ENCODE measurements around the gene TRAF1. TPM values are rescaled to one million over a fixed set of nuclear protein-coding genes. Genes with fewer than 3 reads are reported as not detected.
"Not testable (repeated sequence)": the region's sequence is repeated elsewhere in the genome, so short reads cannot be mapped to it uniquely, and the experiment has no call there.

TRAF1 gene
- total and polyA plus RNA-seq, 4 donors, result 0.38 to 2.6 (median 0.71) TPM

- peaks cover 17 to 80% (median 70%) of the 10 kb centered on the region in 4 donors for H3K36me3 ChIP-seq (ENCODE audit: control insufficient read depth in 4 of 4, insufficient read depth in 3 of 4, low read depth in 1 of 4, low read length in 3 of 4)
- TF ChIP-seq FOXA2 (IDR thresholded peaks at IDR 0.05), result no peak
- TF ChIP-seq YY1 (IDR thresholded peaks at IDR 0.05), result no peak
- no peak for TF ChIP-seq FOXA1 (IDR thresholded peaks at IDR 0.05)
- TF ChIP-seq RXRA (IDR thresholded peaks at IDR 0.05), result no peak
- no peak for TF ChIP-seq NR2F2 (IDR thresholded peaks at IDR 0.05)
- TF ChIP-seq TAF1 (conservative IDR thresholded peaks at IDR 0.05), result no peak
- TF ChIP-seq SP1 (IDR thresholded peaks at IDR 0.05), result no peak
- no peak overlapping the region for H3K9ac ChIP-seq (ENCODE audit: low read depth in 1 of 2, low read length in 2 of 2)
- no peaks in the 10 kb centered on the region for H3K27me3 ChIP-seq (ENCODE audit: control insufficient read depth in 4 of 4, insufficient read depth in 4 of 4, low read length in 3 of 4)
- no peak for DNase-seq (ENCODE audit: low spot score)
- no peaks in the 10 kb centered on the region for H3K4me1 ChIP-seq (ENCODE audit: control insufficient read depth in 4 of 4, insufficient read depth in 4 of 4, low read length in 3 of 4)
- no peak overlapping the region for H3K4me3 ChIP-seq (ENCODE audit: low read depth in 1 of 3, low read length in 3 of 3)
- no peaks in the 10 kb centered on the region for H3K9me3 ChIP-seq (ENCODE audit: control insufficient read depth in 4 of 4, low read length in 3 of 4)
- no peak overlapping the region for H3K27ac ChIP-seq (ENCODE audit: low read depth in 1 of 2, low read length in 2 of 2)
Measured at GRCh38 chr9:120971938-120972337, 45.3 kb upstream of the TRAF1 start.

- not testable (repeated sequence) for H3K27ac ChIP-seq (ENCODE audit: low read depth in 1 of 2, low read length in 2 of 2); H3K27me3 ChIP-seq (ENCODE audit: control insufficient read depth in 4 of 4, insufficient read depth in 4 of 4, low read length in 3 of 4); H3K4me1 ChIP-seq (ENCODE audit: control insufficient read depth in 4 of 4, insufficient read depth in 4 of 4, low read length in 3 of 4); H3K4me3 ChIP-seq (ENCODE audit: low read depth in 1 of 3, low read length in 3 of 3); DNase-seq (ENCODE audit: low spot score); H3K9ac ChIP-seq (ENCODE audit: low read depth in 1 of 2, low read length in 2 of 2); H3K9me3 ChIP-seq (ENCODE audit: control insufficient read depth in 4 of 4, low read length in 3 of 4)
- peaks cover 17 to 79% (median 69%) of the 10 kb centered on the region in 4 donors for H3K36me3 ChIP-seq (ENCODE audit: control insufficient read depth in 4 of 4, insufficient read depth in 3 of 4, low read depth in 1 of 4, low read length in 3 of 4)
- WGBS, result 94% methylated on average over 9 of the region's 9 CpGs
Measured at GRCh38 chr9:120971471-120971870, 44.9 kb upstream of the TRAF1 start.

- TF ChIP-seq GABPA (IDR thresholded peaks at IDR 0.05 in 1 of 2, conservative IDR thresholded peaks at IDR 0.05 in 1 of 2) (no peak), MAX (IDR thresholded peaks at IDR 0.05) (no peak), REST (IDR thresholded peaks at IDR 0.05) (no peak), ATF3 (IDR thresholded peaks at IDR 0.05) (no peak), HNF4G (IDR thresholded peaks at IDR 0.05) (no peak), TAF1 (conservative IDR thresholded peaks at IDR 0.05) (no peak), RAD21 (IDR thresholded peaks at IDR 0.05) (no peak), SP1 (IDR thresholded peaks at IDR 0.05) (no peak), FOXA2 (IDR thresholded peaks at IDR 0.05) (no peak), FOXA1 (IDR thresholded peaks at IDR 0.05) (no peak), EGR1 (IDR thresholded peaks at IDR 0.05; ENCODE audit: low read depth in 2 of 2) (no peak)
- Histone ChIP-seq H3K36me3 (ENCODE audit: control insufficient read depth in 4 of 4, insufficient read depth in 3 of 4, low read depth in 1 of 4, low read length in 3 of 4) (peaks cover 17 to 80% (median 68%) of the 10 kb centered on the region in 4 donors), H3K9ac (ENCODE audit: low read depth in 1 of 2, low read length in 2 of 2) (no peak overlapping the region), H3K4me1 (ENCODE audit: control insufficient read depth in 4 of 4, insufficient read depth in 4 of 4, low read length in 3 of 4) (no peaks in the 10 kb centered on the region), H3K27ac (ENCODE audit: low read depth in 1 of 2, low read length in 2 of 2) (no peak overlapping the region), H3K9me3 (ENCODE audit: control insufficient read depth in 4 of 4, low read length in 3 of 4) (no peaks in the 10 kb centered on the region), H3K27me3 (ENCODE audit: control insufficient read depth in 4 of 4, insufficient read depth in 4 of 4, low read length in 3 of 4) (no peaks in the 10 kb centered on the region), H3K4me3 (ENCODE audit: low read depth in 1 of 3, low read length in 3 of 3) (no peak overlapping the region)
- DNase-seq (ENCODE audit: low spot score), result no peak
- 79% methylated on average over 3 of the region's 3 CpGs for WGBS
Measured at GRCh38 chr9:120970244-120970643, 43.6 kb upstream of the TRAF1 start.

All from liver (tissue), 9 donors.